Calu3 (cell line): ENCODE measurements around the gene BBS4. TPM values are rescaled to one million over a fixed set of nuclear protein-coding genes. Genes with fewer than 3 reads are reported as not detected.
A peak's percentile ranks its signal among the peaks of the same experiment; 100 is the strongest.
"Not testable (repeated sequence)": the region's sequence is repeated elsewhere in the genome, so short reads cannot be mapped to it uniquely, and the experiment has no call there.

Experiments
- Bru-seq: library from RNA; stranded (reverse); fragments of 400-500 nt; gene quantifications from one replicate; lab custom pipeline; 2021; lab: Mats Ljungman, UMichigan
- BruChase-seq, 2 experiments: library from RNA; stranded (reverse); fragments of 400-500 nt; gene quantifications; one replicate each; lab custom pipeline; 2021; lab: Mats Ljungman, UMichigan
- BruUV-seq: library from RNA; stranded (reverse); fragments of 400-500 nt; replicated peaks from 2 replicates; lab custom pipeline; 2021; lab: Mats Ljungman, UMichigan
- CTCF ChIA-PET: fragments of 300-600 bp; sonication (Branson Sonifier 250); formaldehyde crosslinking; loops from one replicate; lab custom pipeline; 2022; ENCODE audit warnings: antibody characterized with exemption; lab: Charles Lee
- DNase-seq: peaks from one replicate; pipeline ENCODE4 v3.0.0; 2022
- H3K27ac Mint-ChIP-seq: one replicate; pipeline ENCODE4 v1.8.0; 2022; ENCODE audit warnings: mixed read lengths; ENCODE audit not compliant: unreplicated experiment
- H3K27me3 Mint-ChIP-seq: one replicate; pipeline ENCODE4 v1.8.0; 2022; ENCODE audit warnings: mixed read lengths; ENCODE audit not compliant: unreplicated experiment
- H3K36me3 Mint-ChIP-seq: one replicate; pipeline ENCODE4 v1.8.0; 2022; ENCODE audit warnings: mild to moderate bottlenecking, moderate library complexity, mixed read lengths; ENCODE audit not compliant: insufficient read depth, unreplicated experiment
- H3K4me1 Mint-ChIP-seq: one replicate; pipeline ENCODE4 v1.8.0; 2022; ENCODE audit warnings: mild to moderate bottlenecking, low read depth, mixed read lengths; ENCODE audit not compliant: unreplicated experiment
- H3K4me3 Mint-ChIP-seq: one replicate; pipeline ENCODE4 v1.8.0; 2022; ENCODE audit warnings: mild to moderate bottlenecking, low read depth, moderate library complexity, mixed read lengths; ENCODE audit not compliant: unreplicated experiment
- H3K9me3 Mint-ChIP-seq: one replicate; pipeline ENCODE4 v1.8.0; 2022; ENCODE audit warnings: low read depth, mixed read lengths; ENCODE audit not compliant: unreplicated experiment
- CTCF ChIP-seq: fragments of 200-600 bp; IDR thresholded peaks from one replicate; pipeline ENCODE4 v1.8.0; 2022; ENCODE audit warnings: antibody characterized with exemption; ENCODE audit not compliant: unreplicated experiment
- intact Hi-C: fragments of 100-400 bp; cut with micrococcal nuclease; formaldehyde crosslinking; loops from one replicate; pipeline ENCODE4 v1.10.0; 2022; ENCODE audit not compliant: unreplicated experiment
- long read RNA-seq: library from polyadenylated mRNA; stranded (forward); transcript quantifications from one replicate; pipeline ENCODE4 v2.0.0, GENCODE V29; 2022
- total RNA-seq: library from RNA; stranded (reverse); gene quantifications from 2 replicates; pipeline ENCODE4 v1.2.3, GENCODE V29; 2022

Gene BBS4, protein sequence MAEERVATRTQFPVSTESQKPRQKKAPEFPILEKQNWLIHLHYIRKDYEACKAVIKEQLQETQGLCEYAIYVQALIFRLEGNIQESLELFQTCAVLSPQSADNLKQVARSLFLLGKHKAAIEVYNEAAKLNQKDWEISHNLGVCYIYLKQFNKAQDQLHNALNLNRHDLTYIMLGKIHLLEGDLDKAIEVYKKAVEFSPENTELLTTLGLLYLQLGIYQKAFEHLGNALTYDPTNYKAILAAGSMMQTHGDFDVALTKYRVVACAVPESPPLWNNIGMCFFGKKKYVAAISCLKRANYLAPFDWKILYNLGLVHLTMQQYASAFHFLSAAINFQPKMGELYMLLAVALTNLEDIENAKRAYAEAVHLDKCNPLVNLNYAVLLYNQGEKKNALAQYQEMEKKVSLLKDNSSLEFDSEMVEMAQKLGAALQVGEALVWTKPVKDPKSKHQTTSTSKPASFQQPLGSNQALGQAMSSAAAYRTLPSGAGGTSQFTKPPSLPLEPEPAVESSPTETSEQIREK
- total RNA-seq (22.4 and 23.0 TPM in 2 replicates), Bru-seq, nascent RNA (percentile 69 among the genes with signal in this experiment), BruChase-seq, experiment 1, labeled RNA remaining after a 6-hour chase (percentile 65 among the genes with signal in this experiment), BruChase-seq, experiment 2, labeled RNA remaining after a 2-hour chase (percentile 69 among the genes with signal in this experiment)
- long read RNA-seq, transcript BBS4-201 (16 exons, 2,490 nt) = major isoform, 30 of 44 reads
- long read RNA-seq, partial matches to known transcripts = 0 of 44 reads
- long read RNA-seq, other reads (novel, unspliced or antisense) = 12 of 44 reads

- TSS peak; percentile 84 for BruUV-seq
- Mint-ChIP-seq H3K27ac (peak within 1 kb of the TSS; percentile 94), H3K4me3 (peak within 1 kb of the TSS; percentile 94)
Measured at GRCh38 chr15:72685925-72686794, at the start of gene BBS4, which contains the start of gene HIGD2B. Gene BBS4 (plus strand): TSS chr15:72686207. CDS start chr15:72686228, 21 bp downstream. Gene HIGD2B (minus strand): TSS chr15:72686182. CDS start chr15:72676374, 9,808 bp downstream.

DNA sequence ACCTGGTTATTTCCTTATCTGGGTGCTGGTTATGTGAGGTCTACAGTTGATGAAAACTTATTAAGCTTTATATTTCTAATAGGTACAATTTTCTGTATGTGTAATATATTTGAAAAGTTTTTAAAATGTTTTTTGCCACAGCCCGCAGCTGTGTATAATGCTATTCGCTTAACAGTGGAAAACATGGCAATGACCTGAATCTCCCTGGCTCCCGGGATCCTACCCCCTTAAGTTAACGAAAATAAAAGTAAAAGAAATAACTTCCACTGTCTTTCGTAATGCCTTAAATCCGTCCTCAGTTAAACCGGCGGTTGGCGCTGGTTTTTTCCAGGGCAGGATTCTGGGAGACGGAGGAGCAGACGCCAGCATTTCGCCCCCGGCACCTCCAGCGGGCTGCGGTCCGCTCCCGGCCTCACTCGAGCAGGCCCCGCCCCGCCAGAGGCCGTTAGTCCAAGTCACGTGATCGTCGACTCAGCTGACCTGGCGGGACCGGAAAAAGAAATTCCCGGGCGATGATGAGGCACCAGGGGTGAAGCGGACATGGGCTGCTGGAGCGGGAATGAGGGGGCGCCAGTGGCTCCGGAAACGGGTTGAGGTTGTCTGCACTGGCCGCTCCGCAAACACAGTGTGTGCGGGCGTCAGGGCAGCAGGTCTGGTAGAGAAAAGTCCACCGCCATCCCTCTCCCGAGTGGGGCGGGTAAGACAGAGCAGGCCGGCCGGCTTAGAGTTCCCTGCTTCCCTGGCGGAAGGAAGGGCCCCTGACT, 49.3 kb upstream of the BBS4 start:
- not testable (repeated sequence) for H3K4me3 Mint-ChIP-seq, BruUV-seq
- peak; percentile 86 for DNase-seq

More at GRCh38 chr15:72685925-72686794, at the start of gene BBS4, which contains the start of gene HIGD2B:
- intact Hi-C loops = no loop called here
- Mint-ChIP-seq H3K27me3 (no peaks in the 10 kb centered on the region), H3K4me1 (peaks cover 8% of the 10 kb centered on the region), H3K9me3 (no peaks in the 10 kb centered on the region), H3K36me3 (peaks cover 19% of the 10 kb centered on the region)
- DNase-seq = peak; percentile 94
- TF ChIP-seq CTCF = no peak
- CTCF ChIA-PET = interaction anchor here (0.5 to 1.5 kb wide), 3 partner anchors 12 to 929 kb away, joined by 4 to 9 read pairs (median 5); no protein-coding TSS in a partner anchor

DNA sequence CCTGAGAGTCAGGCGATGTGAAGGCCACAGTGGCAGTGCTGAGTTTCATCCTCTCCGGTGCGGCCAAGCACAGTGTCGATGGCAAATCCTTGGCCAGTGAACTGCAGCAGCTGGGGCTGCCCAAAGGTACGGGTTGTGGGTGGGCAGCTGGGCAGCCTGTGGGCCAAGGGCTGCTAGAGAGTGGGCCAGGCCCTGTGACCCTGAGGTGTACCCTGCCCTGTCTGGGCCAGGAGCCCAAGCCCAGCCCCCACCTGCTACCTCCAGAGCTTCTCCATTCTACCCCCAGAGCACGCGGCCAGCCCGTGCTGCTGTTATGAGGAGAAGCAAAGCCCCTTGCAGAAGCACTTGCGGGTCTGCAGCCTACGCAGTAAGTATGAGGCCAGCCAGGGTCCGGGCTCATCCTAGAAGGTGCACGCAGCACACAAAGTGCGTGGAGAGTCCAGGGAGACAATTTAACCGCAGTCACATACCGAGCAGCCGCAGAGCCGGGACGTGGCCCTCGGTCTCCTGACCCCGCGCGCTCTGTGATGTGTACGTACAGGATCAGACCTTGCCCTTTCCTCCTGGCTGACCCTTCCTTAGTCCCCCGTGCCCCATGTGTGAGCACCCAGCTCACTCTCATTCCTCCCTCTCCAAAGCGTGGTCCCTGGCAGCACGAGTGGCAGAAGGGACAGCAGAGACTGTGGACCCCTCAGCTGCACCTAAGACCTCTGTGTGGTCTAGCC, 46.1 kb upstream of the BBS4 start:
- H3K27me3 Mint-ChIP-seq, H3K4me1 Mint-ChIP-seq, H3K27ac Mint-ChIP-seq, CTCF ChIA-PET, H3K4me3 Mint-ChIP-seq, intact Hi-C loops, BruUV-seq, H3K36me3 Mint-ChIP-seq, H3K9me3 Mint-ChIP-seq, DNase-seq: not testable (repeated sequence)

More for the DNA sequence above, 49.3 kb upstream of the BBS4 start:
- intact Hi-C loops, H3K4me1 Mint-ChIP-seq, CTCF ChIA-PET, H3K27ac Mint-ChIP-seq, H3K9me3 Mint-ChIP-seq, H3K36me3 Mint-ChIP-seq, H3K27me3 Mint-ChIP-seq: not testable (repeated sequence)

- H3K27ac Mint-ChIP-seq, BruUV-seq: not testable (repeated sequence)
Measured at GRCh38 chr15:72642271-72642670, 43.7 kb upstream of the BBS4 start.

GRCh38 chr15:72648631-72649253, 37.3 kb upstream of the BBS4 start:
- H3K27ac Mint-ChIP-seq, H3K27me3 Mint-ChIP-seq, CTCF ChIA-PET, H3K9me3 Mint-ChIP-seq, H3K4me1 Mint-ChIP-seq, H3K4me3 Mint-ChIP-seq, intact Hi-C loops, H3K36me3 Mint-ChIP-seq, DNase-seq, BruUV-seq: not testable (repeated sequence)

More at GRCh38 chr15:72642271-72642670, 43.7 kb upstream of the BBS4 start:
- CTCF ChIA-PET, H3K9me3 Mint-ChIP-seq, H3K4me1 Mint-ChIP-seq, DNase-seq, H3K4me3 Mint-ChIP-seq, intact Hi-C loops, H3K27me3 Mint-ChIP-seq, H3K36me3 Mint-ChIP-seq: not testable (repeated sequence)

GRCh38 chr15:72654397-72654796, 31.6 kb upstream of the BBS4 start, which contains the start of gene GOLGA6B:
Gene GOLGA6B (plus strand): TSS chr15:72654697. CDS start chr15:72654738, 41 bp downstream.
- H3K4me3 Mint-ChIP-seq, CTCF ChIA-PET, BruUV-seq, DNase-seq, H3K9me3 Mint-ChIP-seq, intact Hi-C loops, H3K27ac Mint-ChIP-seq, H3K4me1 Mint-ChIP-seq, H3K27me3 Mint-ChIP-seq, H3K36me3 Mint-ChIP-seq: not testable (repeated sequence)

- H3K9me3 Mint-ChIP-seq, CTCF ChIA-PET, BruUV-seq, intact Hi-C loops, H3K27me3 Mint-ChIP-seq, H3K4me1 Mint-ChIP-seq, DNase-seq, H3K4me3 Mint-ChIP-seq, H3K27ac Mint-ChIP-seq, H3K36me3 Mint-ChIP-seq: not testable (repeated sequence)
Measured at GRCh38 chr15:72656014-72656413, 30.0 kb upstream of the BBS4 start.
